ENCODE measurements around the gene ENOX1.

ENOX1 gene

DNA sequence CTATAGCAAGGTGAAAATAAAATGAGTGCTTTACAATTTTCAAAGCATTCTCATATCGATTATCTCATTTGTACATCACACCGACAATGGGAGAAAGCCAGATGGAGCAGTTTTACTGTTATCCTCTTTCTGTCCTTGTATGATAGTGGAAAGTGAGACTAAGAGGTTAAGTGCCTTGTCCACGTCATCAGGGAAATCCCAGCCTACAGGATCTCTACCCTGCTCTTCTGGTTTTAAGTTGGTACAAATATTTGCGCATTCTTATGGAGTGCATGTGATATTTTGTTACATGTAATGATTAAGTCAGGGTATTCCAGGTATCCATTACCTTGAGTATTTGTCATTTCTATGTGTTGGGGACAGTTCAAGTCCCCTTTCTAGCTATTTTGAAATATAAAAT, 12.4 kb upstream of the ENOX1 start:
- H3K4me3 ChIP-seq (ENCODE audit: low read length), result no peak overlapping the region
- TF ChIP-seq, protein P1, sequence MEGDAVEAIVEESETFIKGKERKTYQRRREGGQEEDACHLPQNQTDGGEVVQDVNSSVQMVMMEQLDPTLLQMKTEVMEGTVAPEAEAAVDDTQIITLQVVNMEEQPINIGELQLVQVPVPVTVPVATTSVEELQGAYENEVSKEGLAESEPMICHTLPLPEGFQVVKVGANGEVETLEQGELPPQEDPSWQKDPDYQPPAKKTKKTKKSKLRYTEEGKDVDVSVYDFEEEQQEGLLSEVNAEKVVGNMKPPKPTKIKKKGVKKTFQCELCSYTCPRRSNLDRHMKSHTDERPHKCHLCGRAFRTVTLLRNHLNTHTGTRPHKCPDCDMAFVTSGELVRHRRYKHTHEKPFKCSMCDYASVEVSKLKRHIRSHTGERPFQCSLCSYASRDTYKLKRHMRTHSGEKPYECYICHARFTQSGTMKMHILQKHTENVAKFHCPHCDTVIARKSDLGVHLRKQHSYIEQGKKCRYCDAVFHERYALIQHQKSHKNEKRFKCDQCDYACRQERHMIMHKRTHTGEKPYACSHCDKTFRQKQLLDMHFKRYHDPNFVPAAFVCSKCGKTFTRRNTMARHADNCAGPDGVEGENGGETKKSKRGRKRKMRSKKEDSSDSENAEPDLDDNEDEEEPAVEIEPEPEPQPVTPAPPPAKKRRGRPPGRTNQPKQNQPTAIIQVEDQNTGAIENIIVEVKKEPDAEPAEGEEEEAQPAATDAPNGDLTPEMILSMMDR (conservative IDR thresholded peaks at IDR 0.05; ENCODE audit: low read length), result no peak
- no peak for DNase-seq (ENCODE audit: low read depth)

DNA sequence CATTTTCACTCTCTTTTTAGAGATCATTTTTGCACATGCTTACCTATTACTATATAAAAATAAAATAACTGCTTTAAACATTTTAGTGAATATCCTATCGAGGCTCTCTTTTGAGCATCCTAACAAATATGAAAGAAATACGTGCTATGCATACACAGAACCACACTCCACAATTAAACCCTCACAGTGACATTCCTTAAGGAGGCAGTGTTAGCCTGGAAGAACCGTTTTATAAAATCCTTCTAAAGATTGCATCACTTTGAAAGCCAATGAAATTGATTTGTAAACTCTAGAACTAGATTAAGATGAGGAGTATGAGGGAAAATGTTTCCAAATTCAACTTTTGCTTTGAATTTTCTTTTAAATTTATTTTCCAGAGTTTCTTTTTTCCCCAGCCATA, 11.1 kb upstream of the ENOX1 start:
- no peak overlapping the region for H3K4me3 ChIP-seq (ENCODE audit: low read length)
- DNase-seq (ENCODE audit: low read depth), result peak; percentile 46
- TF ChIP-seq, protein P1 (conservative IDR thresholded peaks at IDR 0.05; ENCODE audit: low read length), result peak; percentile 43

DNA sequence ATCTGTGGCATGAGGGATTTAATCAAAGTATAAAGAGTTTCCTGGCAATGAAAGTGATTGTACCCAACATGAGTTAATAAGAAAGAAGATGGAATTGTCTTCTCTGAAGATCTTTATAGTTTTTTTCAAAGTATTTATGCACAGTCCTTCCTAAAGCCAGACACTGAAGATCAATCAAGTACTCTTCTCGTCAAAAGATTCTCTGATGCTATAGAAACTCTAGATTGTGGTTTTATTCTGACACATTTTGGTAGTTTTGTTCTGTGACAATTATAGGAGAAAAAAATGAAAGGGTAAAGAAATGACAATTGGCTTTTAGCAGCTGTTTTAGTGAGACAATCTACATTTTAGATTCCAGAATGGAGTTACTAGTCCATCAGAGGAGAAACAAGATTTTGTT, 10.4 kb upstream of the ENOX1 start:
- H3K4me3 ChIP-seq (ENCODE audit: low read length), result no peak overlapping the region
- TF ChIP-seq, protein P1 (conservative IDR thresholded peaks at IDR 0.05; ENCODE audit: low read length), result no peak
- no peak for DNase-seq (ENCODE audit: low read depth)

DNA sequence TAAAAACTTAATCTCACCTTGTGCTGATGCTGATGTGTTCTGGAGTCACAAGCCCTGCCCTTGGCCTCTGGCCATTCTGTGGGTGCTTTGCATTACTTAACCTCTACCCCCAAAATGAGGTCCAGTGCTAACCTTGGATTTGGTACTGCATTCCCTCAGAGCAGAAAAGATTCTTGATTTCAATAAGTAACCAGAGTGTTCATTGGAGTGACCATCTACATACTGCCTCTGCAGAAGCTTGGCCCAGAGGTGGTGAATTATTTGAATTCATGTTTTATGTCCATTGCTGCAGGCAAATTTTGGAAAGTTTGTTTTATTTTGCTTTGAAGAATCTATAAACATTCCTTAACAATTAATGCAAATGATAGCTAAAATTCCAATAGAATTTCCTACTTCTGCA, 7.6 kb upstream of the ENOX1 start:
- DNase-seq (ENCODE audit: low read depth), result no peak
- TF ChIP-seq, protein P1 (conservative IDR thresholded peaks at IDR 0.05; ENCODE audit: low read length), result no peak
- no peak overlapping the region for H3K4me3 ChIP-seq (ENCODE audit: low read length)

DNA sequence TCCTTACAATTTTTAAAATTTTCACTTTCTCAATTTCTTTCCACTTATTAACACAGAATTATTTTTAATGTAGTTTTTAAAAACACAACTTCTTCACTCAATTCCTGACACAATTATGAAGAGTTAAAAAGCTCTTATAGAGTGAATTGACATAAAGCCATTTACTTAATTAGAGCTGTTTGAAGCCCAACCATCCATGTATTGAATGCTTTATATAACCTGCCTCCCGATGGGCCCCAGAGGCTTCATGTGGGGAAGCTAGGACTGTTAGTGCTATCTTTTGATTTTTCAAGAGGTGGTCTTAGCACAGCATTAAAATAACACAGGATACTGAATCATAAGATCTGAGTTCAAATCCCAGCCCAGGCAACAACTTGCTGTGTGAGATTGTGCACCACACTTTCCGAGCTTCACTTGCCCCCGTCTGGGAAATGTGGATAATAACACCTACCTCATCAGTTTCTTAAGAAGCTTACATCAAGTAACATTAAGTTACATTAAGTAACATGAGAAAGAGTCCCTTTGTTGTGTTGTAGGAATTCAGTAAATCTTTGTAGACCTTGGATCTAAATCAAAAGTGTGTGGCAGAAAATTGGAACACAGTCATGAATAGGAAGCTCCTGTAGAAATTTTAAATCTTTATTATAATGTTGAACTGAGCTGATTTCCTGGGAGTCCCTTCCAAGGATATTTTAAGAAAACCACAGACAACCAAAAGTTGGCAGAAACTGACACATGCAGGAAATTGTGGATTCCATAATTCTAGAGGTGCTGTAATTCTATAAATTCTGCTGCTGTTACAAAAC, 5.5 kb upstream of the ENOX1 start:
- no peak overlapping the region for H3K4me3 ChIP-seq (ENCODE audit: low read length)
- peak; percentile 83 for DNase-seq (ENCODE audit: low read depth)
- TF ChIP-seq, protein P1 (conservative IDR thresholded peaks at IDR 0.05; ENCODE audit: low read length), result no peak

DNA sequence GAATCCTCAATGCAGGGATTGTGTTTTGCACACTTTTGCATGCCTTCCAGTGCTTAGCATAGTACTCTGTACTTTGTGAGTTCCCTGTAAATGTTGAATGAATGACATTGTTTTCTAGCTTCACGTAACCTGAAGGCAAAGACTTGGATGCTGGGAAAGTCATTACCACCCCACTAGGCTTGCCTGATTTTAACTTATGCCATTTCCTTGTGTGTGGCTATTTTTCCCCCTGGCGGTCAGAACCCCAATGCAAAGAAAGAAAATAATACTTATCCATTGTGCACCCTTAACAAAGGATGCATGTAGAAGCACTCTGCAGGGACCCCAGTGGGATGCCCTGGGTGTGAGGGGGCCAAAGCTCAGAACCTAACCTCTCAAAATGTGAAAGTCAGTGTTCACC, 1.2 kb upstream of the ENOX1 start:
- H3K4me3 ChIP-seq (ENCODE audit: low read length), result 0 out of 2 replicates have a peak overlapping the region, but pooled peaks have one; percentile 70
- TF ChIP-seq, protein P1 (conservative IDR thresholded peaks at IDR 0.05; ENCODE audit: low read length), result peak; percentile 56
- DNase-seq (ENCODE audit: low read depth), result peak; percentile 49

DNA sequence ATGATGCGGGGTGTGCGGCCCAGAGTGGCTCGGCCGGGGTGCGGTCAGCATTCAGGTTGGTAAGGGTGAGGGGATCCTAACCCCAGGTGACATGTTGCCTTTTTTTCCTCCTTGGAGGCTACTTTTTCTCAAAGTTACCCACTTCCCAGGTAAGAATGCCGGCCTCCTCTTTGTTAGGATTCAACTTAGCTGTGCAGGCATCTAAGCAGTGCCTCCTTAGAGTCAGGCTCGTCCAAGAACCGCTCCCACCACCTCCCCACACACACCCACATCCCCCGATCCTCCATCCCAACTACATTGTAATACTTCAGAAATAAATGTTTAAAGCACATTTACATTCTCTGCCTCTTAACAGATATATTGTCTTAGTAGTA, 733 bp upstream of the ENOX1 start:
- TF ChIP-seq, protein P1 (conservative IDR thresholded peaks at IDR 0.05; ENCODE audit: low read length), result no peak
- no peak for DNase-seq (ENCODE audit: low read depth)
- H3K4me3 ChIP-seq (ENCODE audit: low read length), result peak overlapping the region; percentile 70
